PC-9 (cell line): ENCODE results near the gene TRIM39.

Source experiments
- EZH2 ChIP-seq: fragments of 200-600 bp; sonication (generic); IDR thresholded peaks from 2 replicates; pipeline ENCODE4 v1.8.0; 2017; ENCODE audit warnings: antibody characterized with exemption, low read depth
- TF ChIP-seq, protein P1 (sequence below): fragments of 200-600 bp; sonication (generic); conservative IDR thresholded peaks from 2 replicates; pipeline ENCODE4 v1.6.1; 2017; ENCODE audit warnings: mixed run types, antibody characterized with exemption, mild to moderate bottlenecking, moderate library complexity

DNA sequence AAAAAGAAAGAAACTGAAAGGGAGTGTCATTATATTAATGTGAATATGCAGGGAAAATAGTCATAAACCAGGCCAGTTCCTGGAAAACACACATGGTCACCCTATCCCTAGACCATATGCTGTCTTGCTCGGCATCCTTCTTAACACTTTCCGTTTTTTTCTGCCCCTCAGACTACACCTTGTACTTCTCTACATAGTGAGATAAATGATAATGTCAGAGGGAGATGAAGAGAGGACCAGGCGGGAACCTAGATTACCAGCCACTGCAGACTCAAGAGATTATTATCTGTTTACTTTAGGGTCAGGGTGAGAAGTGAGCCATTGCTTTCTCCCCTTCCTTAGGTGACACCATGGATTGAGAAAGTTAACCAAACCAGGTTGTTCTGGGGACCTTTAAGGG is 14.5 kb downstream of the TRIM39 start:
- TF ChIP-seq, protein P1, sequence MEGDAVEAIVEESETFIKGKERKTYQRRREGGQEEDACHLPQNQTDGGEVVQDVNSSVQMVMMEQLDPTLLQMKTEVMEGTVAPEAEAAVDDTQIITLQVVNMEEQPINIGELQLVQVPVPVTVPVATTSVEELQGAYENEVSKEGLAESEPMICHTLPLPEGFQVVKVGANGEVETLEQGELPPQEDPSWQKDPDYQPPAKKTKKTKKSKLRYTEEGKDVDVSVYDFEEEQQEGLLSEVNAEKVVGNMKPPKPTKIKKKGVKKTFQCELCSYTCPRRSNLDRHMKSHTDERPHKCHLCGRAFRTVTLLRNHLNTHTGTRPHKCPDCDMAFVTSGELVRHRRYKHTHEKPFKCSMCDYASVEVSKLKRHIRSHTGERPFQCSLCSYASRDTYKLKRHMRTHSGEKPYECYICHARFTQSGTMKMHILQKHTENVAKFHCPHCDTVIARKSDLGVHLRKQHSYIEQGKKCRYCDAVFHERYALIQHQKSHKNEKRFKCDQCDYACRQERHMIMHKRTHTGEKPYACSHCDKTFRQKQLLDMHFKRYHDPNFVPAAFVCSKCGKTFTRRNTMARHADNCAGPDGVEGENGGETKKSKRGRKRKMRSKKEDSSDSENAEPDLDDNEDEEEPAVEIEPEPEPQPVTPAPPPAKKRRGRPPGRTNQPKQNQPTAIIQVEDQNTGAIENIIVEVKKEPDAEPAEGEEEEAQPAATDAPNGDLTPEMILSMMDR = no peak
- no peak for TF ChIP-seq EZH2
